ENCODE measurements around the gene HOTAIR. TPM values are rescaled to one million over a fixed set of nuclear protein-coding genes. Genes with fewer than 3 reads are reported as not detected.

The HOTAIR gene
- polyA plus RNA-seq, 2 of the 4 experiments (the other 2 are of a cell fraction) = 0.67 to 0.71 TPM

GRCh38 chr12:53975064-53975471, 314 bp upstream of the HOTAIR start:
- Histone ChIP-seq H3K9me3 (no peaks in the 10 kb centered on the region), H3K4me2 (peak overlapping the region; percentile 88), H3K4me1 (peaks cover 27% of the 10 kb centered on the region), H3K27ac (peak overlapping the region; percentile 83 to 95), H3K4me3 (peak overlapping the region; percentile 57; the same call in 2 of the 3 replicates)
- 84% methylated on average over 25 of the region's 25 CpGs for WGBS (ENCODE audit: missing lambda C conversion rate)
- ChIA-PET POLR2A (no interaction called here), CTCF (interaction anchor here (1.6 to 2.3 kb wide), 4 partner anchors 10 to 233 kb away, joined by 5 to 12 read pairs (median 7); partner anchors contain the start of gene HOXC10)
- no peak for FAIRE-seq
- DNase-seq (ENCODE audit: low read depth in 1 of 2, low spot score in 1 of 2) = no peak
- ATAC-seq = no peak
- TF ChIP-seq FOSB (CRISPR knock-in tag; IDR thresholded peaks at IDR 0.05) (no peak), RCOR1 (IDR thresholded peaks at IDR 0.05; ENCODE audit: low read depth, low read length) (no peak), CTCF (IDR thresholded peaks at IDR 0.05) (no peak)

- 58% methylated on average over 49 of the region's 71 CpGs for WGBS (ENCODE audit: missing lambda C conversion rate)
- CTCF ChIA-PET = interaction anchor here (0.7 to 3.0 kb wide), 4 partner anchors 11 to 242 kb away, joined by 3 to 14 read pairs (median 4); partner anchors contain the start of genes HOXC10 and HOXC12
- peak overlapping the region; percentile 88 for H3K4me2 ChIP-seq
These were observed 1.3 kb downstream of the HOTAIR start for GRCh38 chr12:53973236-53974042.

GRCh38 chr12:53972722-53973235, 2.0 kb downstream of the HOTAIR start, which contains the start of gene HOXC11:
HOXC11 (plus strand) TSS chr12:53973126; CDS start chr12:53973242, 116 bp downstream.
- CTCF ChIA-PET = interaction anchor here (0.9 to 3.0 kb wide), 5 partner anchors 11 to 198 kb away, joined by 3 to 14 read pairs (median 4); partner anchors contain the start of gene HOXC10
- POLR2A ChIA-PET = interaction anchor here (1.2 kb wide), 1 partner anchor 12 kb away, joined by 3 read pairs; the partner anchor contains the start of gene HOXC10
- Histone ChIP-seq H3K4me1 (peaks cover 11% of the 10 kb centered on the region; the same call in 2 of the 3 replicates), H3K9me3 (no peaks in the 10 kb centered on the region), H3K4me3 (peak within 1 kb of the TSS; percentile 57), H3K4me2 (peak within 1 kb of the TSS; percentile 88), H3K27ac (peak within 1 kb of the TSS; percentile 83 to 95)
- ATAC-seq (no peak), DNase-seq (ENCODE audit: low read depth in 1 of 2, low spot score in 1 of 2) (no peak), FAIRE-seq (no peak)
- WGBS (ENCODE audit: missing lambda C conversion rate) = 95% methylated on average over 21 of the region's 21 CpGs
- TF ChIP-seq CEBPB (IDR thresholded peaks at IDR 0.05) (no peak), FOSB (CRISPR knock-in tag; IDR thresholded peaks at IDR 0.05) (no peak), ZC3H11A (IDR thresholded peaks at IDR 0.05) (no peak), SREBF2 (IDR thresholded peaks at IDR 0.05) (no peak), MAFK (IDR thresholded peaks at IDR 0.05; ENCODE audit: partially characterized antibody) (no peak), EHMT2 (IDR thresholded peaks at IDR 0.05; ENCODE audit: low read depth) (no peak), HEYL (CRISPR knock-in tag; IDR thresholded peaks at IDR 0.05) (no peak), HOXB5 (CRISPR knock-in tag; IDR thresholded peaks at IDR 0.05) (no peak), FOSL2 (IDR thresholded peaks at IDR 0.05) (no peak), FOSL2 (CRISPR knock-in tag; IDR thresholded peaks at IDR 0.05) (no peak), ZFP36 (IDR thresholded peaks at IDR 0.05; ENCODE audit: borderline replicate concordance, partially characterized antibody) (no peak), BCL3 (IDR thresholded peaks at IDR 0.05) (no peak), CTCF (IDR thresholded peaks at IDR 0.05) (no peak), RAD21 (conservative IDR thresholded peaks at IDR 0.05 in 1 of 2, IDR thresholded peaks at IDR 0.05 in 1 of 2) (no peak), CHD2 (IDR thresholded peaks at IDR 0.05; ENCODE audit: low read length, partially characterized antibody) (no peak)

More at GRCh38 chr12:53973236-53974042, 1.3 kb downstream of the HOTAIR start:
- TF ChIP-seq ATOH8 (CRISPR knock-in tag; IDR thresholded peaks at IDR 0.05; ENCODE audit: low read depth) (no peak), E2F6 (IDR thresholded peaks at IDR 0.05; ENCODE audit: borderline replicate concordance, low read depth) (peak; percentile 43; the same call in 1 of the 2 replicates), POLR2A (IDR thresholded peaks at IDR 0.05; ENCODE audit: low read length) (peak; percentile 24; the same call in 1 of the 2 replicates), MAZ (IDR thresholded peaks at IDR 0.05; ENCODE audit: borderline replicate concordance, low read depth, low read length) (no peak), HOXA7 (CRISPR knock-in tag; IDR thresholded peaks at IDR 0.05) (no peak), MAX (IDR thresholded peaks at IDR 0.05) (no peak), NPAS2 (CRISPR knock-in tag; IDR thresholded peaks at IDR 0.05; ENCODE audit: borderline replicate concordance) (no peak), KDM5A (IDR thresholded peaks at IDR 0.05) (no peak)
- Histone ChIP-seq H3K27ac (peak overlapping the region; percentile 83 to 95), H3K9me3 (no peaks in the 10 kb centered on the region), H3K4me1 (peaks cover 18% of the 10 kb centered on the region), H3K4me3 (peak overlapping the region; percentile 57)
- peak in 1 of 2 experiments; percentile 29 for DNase-seq (ENCODE audit: low read depth in 1 of 2, low spot score in 1 of 2)
- ATAC-seq = peak; percentile 62 to 76
- FAIRE-seq = no peak
- POLR2A ChIA-PET = interaction anchor here (1.2 kb wide), 1 partner anchor 11 kb away, joined by 3 read pairs; the partner anchor contains the start of gene HOXC10

Data from A549 (cell line).